ENCODE data around the gene CMTR1. TPM values are rescaled to one million over a fixed set of nuclear protein-coding genes. Genes with fewer than 3 reads are reported as not detected.

The CMTR1 gene
- total and polyA plus RNA-seq, 10 of the 15 experiments (the other 5 are each of a cell fraction or from before 2014, with no cell fraction given): 2.7 to 67.0 (median 46.2) TPM

- TF ChIP-seq TBL1XR1 (IDR thresholded peaks at IDR 0.05; ENCODE audit: low read depth, low read length): no peak
- no peak for TF ChIP-seq PAX8 (IDR thresholded peaks at IDR 0.05)
- TF ChIP-seq CEBPB (IDR thresholded peaks at IDR 0.05; ENCODE audit: borderline replicate concordance in 1 of 2, low read depth in 2 of 2, low read length in 2 of 2): no peak
- no peak for TF ChIP-seq MYC (IDR thresholded peaks at IDR 0.05; ENCODE audit: insufficient read depth, insufficient read length, insufficient replicate concordance, low read length, severe bottlenecking)
- TF ChIP-seq WRNIP1 (IDR thresholded peaks at IDR 0.05; ENCODE audit: borderline replicate concordance, low read depth, low read length): no peak
- peak; percentile 32 for TF ChIP-seq E4F1 (IDR thresholded peaks at IDR 0.05; ENCODE audit: borderline replicate concordance, partially characterized antibody)
- TF ChIP-seq POLR2AphosphoS5 (IDR thresholded peaks at IDR 0.05; ENCODE audit: low read length): peak; percentile 54; the same call in 1 of the 2 replicates
- TF ChIP-seq, protein P1, sequence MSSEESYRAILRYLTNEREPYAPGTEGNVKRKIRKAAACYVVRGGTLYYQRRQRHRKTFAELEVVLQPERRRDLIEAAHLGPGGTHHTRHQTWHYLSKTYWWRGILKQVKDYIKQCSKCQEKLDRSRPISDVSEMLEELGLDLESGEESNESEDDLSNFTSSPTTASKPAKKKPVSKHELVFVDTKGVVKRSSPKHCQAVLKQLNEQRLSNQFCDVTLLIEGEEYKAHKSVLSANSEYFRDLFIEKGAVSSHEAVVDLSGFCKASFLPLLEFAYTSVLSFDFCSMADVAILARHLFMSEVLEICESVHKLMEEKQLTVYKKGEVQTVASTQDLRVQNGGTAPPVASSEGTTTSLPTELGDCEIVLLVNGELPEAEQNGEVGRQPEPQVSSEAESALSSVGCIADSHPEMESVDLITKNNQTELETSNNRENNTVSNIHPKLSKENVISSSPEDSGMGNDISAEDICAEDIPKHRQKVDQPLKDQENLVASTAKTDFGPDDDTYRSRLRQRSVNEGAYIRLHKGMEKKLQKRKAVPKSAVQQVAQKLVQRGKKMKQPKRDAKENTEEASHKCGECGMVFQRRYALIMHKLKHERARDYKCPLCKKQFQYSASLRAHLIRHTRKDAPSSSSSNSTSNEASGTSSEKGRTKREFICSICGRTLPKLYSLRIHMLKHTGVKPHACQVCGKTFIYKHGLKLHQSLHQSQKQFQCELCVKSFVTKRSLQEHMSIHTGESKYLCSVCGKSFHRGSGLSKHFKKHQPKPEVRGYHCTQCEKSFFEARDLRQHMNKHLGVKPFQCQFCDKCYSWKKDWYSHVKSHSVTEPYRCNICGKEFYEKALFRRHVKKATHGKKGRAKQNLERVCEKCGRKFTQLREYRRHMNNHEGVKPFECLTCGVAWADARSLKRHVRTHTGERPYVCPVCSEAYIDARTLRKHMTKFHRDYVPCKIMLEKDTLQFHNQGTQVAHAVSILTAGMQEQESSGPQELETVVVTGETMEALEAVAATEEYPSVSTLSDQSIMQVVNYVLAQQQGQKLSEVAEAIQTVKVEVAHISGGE (CRISPR knock-in tag; IDR thresholded peaks at IDR 0.05): no peak
- peak; percentile 54 for TF ChIP-seq SIX5 (IDR thresholded peaks at IDR 0.05; ENCODE audit: low read depth, low read length, severe bottlenecking)
- TF ChIP-seq RUNX3 (IDR thresholded peaks at IDR 0.05; ENCODE audit: low read length): 0 out of 2 replicates have a peak, but pooled peaks have one; percentile 4
- no peak for TF ChIP-seq SUZ12 (IDR thresholded peaks at IDR 0.05; ENCODE audit: unreplicated experiment)
- peak; percentile 70 to 77; a peak in 3 of 4 replicates for TF ChIP-seq IKZF2 (IDR thresholded peaks at IDR 0.05)
- no peak for TF ChIP-seq ASH2L (IDR thresholded peaks at IDR 0.05; ENCODE audit: borderline replicate concordance, low read depth)
- TF ChIP-seq FOXM1 (IDR thresholded peaks at IDR 0.05; ENCODE audit: low read depth, low read length): no peak
- TF ChIP-seq EGR1 (IDR thresholded peaks at IDR 0.05; ENCODE audit: borderline replicate concordance in 1 of 2, low read depth in 2 of 2, low read length in 2 of 2): no peak
- TF ChIP-seq RCOR1 (conservative IDR thresholded peaks at IDR 0.05; ENCODE audit: low read depth, low read length): 0 out of 2 replicates have a peak, but pooled peaks have one; percentile 75
- no peak for TF ChIP-seq SMAD1 (IDR thresholded peaks at IDR 0.05; ENCODE audit: low read depth, partially characterized antibody)
- no peak for TF ChIP-seq HDAC6 (IDR thresholded peaks at IDR 0.05; ENCODE audit: unreplicated experiment)
- peak; percentile 46; the same call in 1 of the 2 replicates for TF ChIP-seq CREM (IDR thresholded peaks at IDR 0.05; ENCODE audit: low read depth)
- no peak for TF ChIP-seq ZBTB4 (CRISPR knock-in tag; IDR thresholded peaks at IDR 0.05)
Measured at GRCh38 chr6:37499433-37500293, 66.6 kb downstream of the CMTR1 start, which contains the start of gene CCDC167 (continued).

Data from GM12878 (cell line).